Regular cardiac myocyte (primary cell): ENCODE data around the gene ZNF546. TPM values are rescaled to one million over a fixed set of nuclear protein-coding genes. Genes with fewer than 3 reads are reported as not detected.

Experiments used
- total RNA-seq: library from RNA; depleted of rRNA; stranded (reverse); fragments of >200 nt; gene quantifications from 2 replicates; pipeline ENCODE4 v1.2.3, GENCODE V29; 2014

The ZNF546 gene
- total RNA-seq, result 6.7 and 7.6 TPM in 2 replicates

GRCh38 chr19:39996811-39997637 lies at the start of gene ZNF546:
TSS of gene ZNF546 (plus strand) at chr19:39997060. CDS start at chr19:39998327, 1,267 bp downstream.

GRCh38 chr19:39970675-39971379 lies 26.0 kb upstream of the ZNF546 start, which contains the start of gene PSMC4:
TSS of gene PSMC4 (plus strand) at chr19:39971165. CDS start at chr19:39971203, 38 bp downstream.

GRCh38 chr19:40055832-40056504 lies 59.1 kb downstream of the ZNF546 start, which contains the start of gene ZNF780B:
TSS of gene ZNF780B (minus strand) at chr19:40056231. CDS start at chr19:40050332, 5,899 bp downstream.

Other genes starting within 250 kb of the ZNF546 start
- not detected in 2 replicates for gene LEUTX, start 218.2 kb upstream of the ZNF546 start, total RNA-seq
- gene DYRK1B, start 162.9 kb upstream of the ZNF546 start, total RNA-seq, result 5.0 and 8.2 TPM in 2 replicates
- gene FBL, start 150.7 kb upstream of the ZNF546 start, total RNA-seq, result 85.4 and 227 TPM in 2 replicates
- 0.38 and 0.85 TPM in 2 replicates for gene FCGBP, start 62.4 kb upstream of the ZNF546 start, total RNA-seq
- gene PSMC4, start 25.9 kb upstream of the ZNF546 start, total RNA-seq, result 76.7 and 176 TPM in 2 replicates
- gene ZNF780B, start 59.2 kb downstream of the ZNF546 start, total RNA-seq, result 8.4 and 12.7 TPM in 2 replicates
- gene ZNF780A, start 93.9 kb downstream of the ZNF546 start, total RNA-seq, result 20.1 and 21.1 TPM in 2 replicates
- gene MAP3K10, start 194.4 kb downstream of the ZNF546 start, total RNA-seq, result 6.9 and 7.6 TPM in 2 replicates
- gene TTC9B, start 221.3 kb downstream of the ZNF546 start, total RNA-seq, result not detected in 2 replicates
- gene CCNP, start 229.6 kb downstream of the ZNF546 start, total RNA-seq, result under 0.01 and 0.19 TPM in 2 replicates